NOMO-1 (cell line): Measurements from ENCODE around the gene LTBR.

ENCODE experiments used
- DNase-seq, 2 experiments: peaks; one replicate each; lab custom pipeline; 2025; ENCODE audit not compliant: unreplicated experiment in 2 of 2; lab: John Stamatoyannopoulos, UW

LTBR gene

GRCh38 chr12:6380141-6381121 lies 3.5 kb upstream of the LTBR start:
- no peak for DNase-seq

GRCh38 chr12:6382371-6382770 lies 1.6 kb upstream of the LTBR start:
- no peak for DNase-seq

GRCh38 chr12:6382982-6383381 lies 980 bp upstream of the LTBR start:
- DNase-seq: no peak

GRCh38 chr12:6384499-6385436 lies 806 bp downstream of the LTBR start:
- DNase-seq: no peak

GRCh38 chr12:6386038-6386437 lies 2.1 kb downstream of the LTBR start:
- no peak for DNase-seq

- DNase-seq: no peak
Observed at GRCh38 chr12:6386491-6386890, 2.5 kb downstream of the LTBR start.

GRCh38 chr12:6387541-6387940 lies 3.6 kb downstream of the LTBR start:
- no peak for DNase-seq

- DNase-seq: no peak
Observed at GRCh38 chr12:6390084-6390799, 6.3 kb downstream of the LTBR start.

GRCh38 chr12:6391013-6391412 lies 7.1 kb downstream of the LTBR start:
- DNase-seq: no peak

- DNase-seq: peak; percentile 72 to 73
Observed at GRCh38 chr12:6392504-6392903, 8.5 kb downstream of the LTBR start.

- no peak for DNase-seq
Observed at GRCh38 chr12:6393109-6393508, 9.1 kb downstream of the LTBR start.

GRCh38 chr12:6394398-6394797 lies 10.4 kb downstream of the LTBR start:
- DNase-seq: peak in 1 of 2 experiments; percentile 18

GRCh38 chr12:6396031-6396430 lies 12.1 kb downstream of the LTBR start:
- DNase-seq: no peak

- DNase-seq: no peak
Observed at GRCh38 chr12:6399884-6400644, 16.1 kb downstream of the LTBR start.

- no peak for DNase-seq
Observed at GRCh38 chr12:6404390-6404789, 20.4 kb downstream of the LTBR start.

GRCh38 chr12:6405963-6406362 lies 22.0 kb downstream of the LTBR start:
- no peak for DNase-seq

- DNase-seq: no peak
Observed at GRCh38 chr12:6407236-6407954, 23.4 kb downstream of the LTBR start.

GRCh38 chr12:6416596-6416995 lies 32.6 kb downstream of the LTBR start:
- peak; percentile 92 to 96 for DNase-seq

GRCh38 chr12:6418796-6419195 lies 34.8 kb downstream of the LTBR start:
- no peak for DNase-seq
